Measurements from ENCODE around the gene SLC4A2.

GRCh38 chr7:151124899-151125399 lies 65.6 kb downstream of the SLC4A2 start:
- no peak for TF ChIP-seq CTCF (tag by site-specific recombination; IDR thresholded peaks at IDR 0.05)
- no peak for TF ChIP-seq SETDB1 (IDR thresholded peaks at IDR 0.05; ENCODE audit: insufficient read length, low read length)
- TF ChIP-seq ZBTB44 (tag by site-specific recombination; IDR thresholded peaks at IDR 0.05): no peak
